ENCODE data around the gene MAN2B2. TPM values are rescaled to one million over a fixed set of nuclear protein-coding genes. Genes with fewer than 3 reads are reported as not detected.

Gene MAN2B2
- total and polyA plus RNA-seq, 2 of the 4 experiments (the other 2 are of a cell fraction), result 13.4 to 34.1 TPM

DNA sequence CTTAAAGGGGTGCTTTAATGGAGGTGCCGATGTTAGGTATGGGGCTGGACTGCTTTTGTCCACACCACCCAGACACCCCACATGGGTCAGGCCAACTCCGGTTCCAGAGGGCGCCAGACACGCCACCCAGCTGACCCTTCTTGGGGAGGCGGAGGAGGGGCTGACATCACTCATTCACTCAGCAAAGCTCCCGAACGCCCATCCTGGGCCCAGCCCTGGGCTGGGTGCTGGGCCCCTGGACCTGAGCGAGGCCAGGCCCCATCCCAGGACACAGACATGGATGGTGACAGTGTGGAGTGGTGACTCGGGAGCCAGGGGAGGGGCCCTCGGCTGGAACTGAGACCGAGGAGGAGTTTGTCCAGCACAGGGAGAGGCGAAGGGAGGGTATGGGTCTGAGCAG, 28.1 kb downstream of the MAN2B2 start:
- Histone ChIP-seq H2BK120ac (ENCODE audit: low read depth, low read length) (no peak overlapping the region), H3K23ac (ENCODE audit: low read depth, low read length) (no peak overlapping the region), H3K36me3 (ENCODE audit: control insufficient read depth, insufficient read depth, low read length) (peaks cover 44% of the 10 kb centered on the region), H2AFZ (replicated peaks; ENCODE audit: low read length, poor library complexity) (no peak overlapping the region), H3K14ac (replicated peaks; ENCODE audit: low read depth, low read length) (no peak overlapping the region), H2BK20ac (ENCODE audit: low read depth, low read length) (no peak overlapping the region), H3K4me1 (ENCODE audit: control insufficient read depth, insufficient read depth, low read length) (no peaks in the 10 kb centered on the region), H3K79me1 (ENCODE audit: low read depth in 1 of 2, low read length in 2 of 2) (no peaks in the 10 kb centered on the region), H3K4ac (ENCODE audit: low read depth, low read length) (no peak overlapping the region), H3K4me2 (ENCODE audit: low read depth, low read length) (no peak overlapping the region), H4K91ac (ENCODE audit: insufficient read depth, low read depth, low read length) (no peak overlapping the region), H3K9ac (ENCODE audit: low read depth, low read length) (no peak overlapping the region), H4K20me1 (ENCODE audit: insufficient read depth, low read length) (no peaks in the 10 kb centered on the region), H2BK15ac (ENCODE audit: low read depth, low read length) (no peak overlapping the region), H3K27me3 (ENCODE audit: control insufficient read depth, insufficient read depth, low read length) (no peaks in the 10 kb centered on the region), H3K4me3 (ENCODE audit: insufficient read depth, low read depth, low read length) (no peak overlapping the region), H2AK5ac (ENCODE audit: low read depth, low read length) (no peak overlapping the region), H4K8ac (ENCODE audit: low read depth in 2 of 2, low read length in 2 of 2) (no peak overlapping the region), H3K27ac (ENCODE audit: insufficient read depth, low read length) (no peak overlapping the region), H2AK9ac (replicated peaks; ENCODE audit: low read depth, low read length, poor library complexity) (no peak overlapping the region), H3K9me3 (ENCODE audit: control insufficient read depth, insufficient read depth, low read length) (peaks cover 9% of the 10 kb centered on the region), H3K9me1 (ENCODE audit: insufficient read depth, low read length) (0 out of 2 replicates have a peak, but pooled peaks cover 3% of the 10 kb centered on the region), H4K5ac (ENCODE audit: low read depth, low read length) (no peak overlapping the region), H2BK5ac (ENCODE audit: low read depth, low read length, poor library complexity, severe bottlenecking) (no peak overlapping the region), H3K18ac (ENCODE audit: low read depth, low read length) (no peak overlapping the region), H3K56ac (ENCODE audit: extremely low read depth, insufficient read depth, low read length) (no peak overlapping the region)
- TF ChIP-seq MXI1 (IDR thresholded peaks at IDR 0.05; ENCODE audit: borderline replicate concordance, low read depth, low read length) (no peak), MAZ (IDR thresholded peaks at IDR 0.05; ENCODE audit: borderline replicate concordance, low read depth, low read length) (no peak), RFX5 (IDR thresholded peaks at IDR 0.05; ENCODE audit: low read depth, low read length) (no peak), CEBPB (IDR thresholded peaks at IDR 0.05; ENCODE audit: low read depth, low read length) (no peak), FOS (IDR thresholded peaks at IDR 0.05; ENCODE audit: low read depth, low read length) (no peak), CHD1 (IDR thresholded peaks at IDR 0.05; ENCODE audit: low read depth, low read length) (no peak), BHLHE40 (IDR thresholded peaks at IDR 0.05; ENCODE audit: low read depth, low read length) (no peak), SMC3 (IDR thresholded peaks at IDR 0.05; ENCODE audit: low read depth, low read length) (no peak), ELK1 (IDR thresholded peaks at IDR 0.05; ENCODE audit: borderline replicate concordance, low read depth, low read length) (no peak)
- intact Hi-C loops (cut with micrococcal nuclease), result no loop called here
- in situ Hi-C loops (cut with MboI; ENCODE audit: low sequenced_read_pairs), result no loop called here
- CTCF ChIA-PET, result no interaction called here
- BruUV-seq (replicated peaks), result no TSS peak
- no peak for ATAC-seq (ENCODE audit: low read depth)
- DNase-seq, result no peak
- dilution Hi-C loops (cut with HindIII; ENCODE audit: low sequenced_read_pairs, unreplicated experiment), result no loop called here
- WGBS, 2 experiments (ENCODE audit: extremely low coverage in 2 of 2, insufficient read length in 1 of 2), result no CpG with 5 or more reads among the region's 12 CpGs
- POLR2A ChIA-PET (ENCODE audit: unreplicated experiment), result no interaction called here

All from IMR-90 (cell line).